Measurements from ENCODE around the gene SNX30. TPM values are rescaled to one million over a fixed set of nuclear protein-coding genes. Genes with fewer than 3 reads are reported as not detected.

Gene SNX30
- total RNA-seq, 3 donors from 2014 or later = 2.3 to 3.8 (median 3.2) TPM

- Mint-ChIP-seq H3K4me3 (no peak overlapping the region), H3K4me1 (ENCODE audit: low read depth) (no peaks in the 10 kb centered on the region), H3K36me3 (ENCODE audit: insufficient read depth) (peaks cover 6% of the 10 kb centered on the region), H3K9me3 (no peaks in the 10 kb centered on the region), H3K27me3 (ENCODE audit: low read depth) (no peaks in the 10 kb centered on the region)
- ATAC-seq = no peak
- DNase-seq = no peak
Observed at GRCh38 chr9:112810696-112811490, 60.3 kb downstream of the SNX30 start.

- H3K36me3 Mint-ChIP-seq (ENCODE audit: insufficient read depth) = peaks cover 4% of the 10 kb centered on the region
- DNase-seq (no peak), ATAC-seq (no peak)
- H3K9me3 Mint-ChIP-seq = no peaks in the 10 kb centered on the region
- no peaks in the 10 kb centered on the region for H3K27me3 Mint-ChIP-seq (ENCODE audit: low read depth)
- no peak overlapping the region for H3K4me3 Mint-ChIP-seq
- no peaks in the 10 kb centered on the region for H3K4me1 Mint-ChIP-seq (ENCODE audit: low read depth)
Observed at GRCh38 chr9:112811518-112811917, 61.0 kb downstream of the SNX30 start.

- Mint-ChIP-seq H3K27me3 (ENCODE audit: low read depth) (no peaks in the 10 kb centered on the region), H3K4me3 (no peak overlapping the region), H3K9me3 (no peaks in the 10 kb centered on the region), H3K4me1 (ENCODE audit: low read depth) (no peaks in the 10 kb centered on the region), H3K36me3 (ENCODE audit: insufficient read depth) (peaks cover 2% of the 10 kb centered on the region)
- DNase-seq (no peak), ATAC-seq (no peak)
Observed at GRCh38 chr9:112815868-112816267, 65.3 kb downstream of the SNX30 start.

- no peak for DNase-seq
- Mint-ChIP-seq H3K4me3 (no peak overlapping the region), H3K4me1 (ENCODE audit: low read depth) (no peaks in the 10 kb centered on the region), H3K9me3 (no peaks in the 10 kb centered on the region), H3K36me3 (ENCODE audit: insufficient read depth) (peaks cover 2% of the 10 kb centered on the region), H3K27me3 (ENCODE audit: low read depth) (no peaks in the 10 kb centered on the region)
- ATAC-seq = no peak
Observed at GRCh38 chr9:112817860-112818203, 67.3 kb downstream of the SNX30 start.

GRCh38 chr9:112819635-112820496 is 69.3 kb downstream of the SNX30 start:
- no peak for ATAC-seq
- no peak for DNase-seq
- H3K27me3 Mint-ChIP-seq (ENCODE audit: low read depth) = no peaks in the 10 kb centered on the region
- no peak overlapping the region for H3K4me3 Mint-ChIP-seq
- H3K4me1 Mint-ChIP-seq (ENCODE audit: low read depth) = no peaks in the 10 kb centered on the region
- peaks cover 4% of the 10 kb centered on the region for H3K36me3 Mint-ChIP-seq (ENCODE audit: insufficient read depth)
- H3K9me3 Mint-ChIP-seq = no peaks in the 10 kb centered on the region

- peaks cover 4% of the 10 kb centered on the region for H3K36me3 Mint-ChIP-seq (ENCODE audit: insufficient read depth)
- no peaks in the 10 kb centered on the region for H3K9me3 Mint-ChIP-seq
- H3K4me1 Mint-ChIP-seq (ENCODE audit: low read depth) = no peaks in the 10 kb centered on the region
- no peaks in the 10 kb centered on the region for H3K27me3 Mint-ChIP-seq (ENCODE audit: low read depth)
- ATAC-seq (no peak), DNase-seq (no peak)
- H3K4me3 Mint-ChIP-seq = no peak overlapping the region
Observed at GRCh38 chr9:112820881-112821280, 70.3 kb downstream of the SNX30 start.

- no peaks in the 10 kb centered on the region for H3K27me3 Mint-ChIP-seq (ENCODE audit: low read depth)
- H3K9me3 Mint-ChIP-seq = no peaks in the 10 kb centered on the region
- H3K4me1 Mint-ChIP-seq (ENCODE audit: low read depth) = no peaks in the 10 kb centered on the region
- H3K4me3 Mint-ChIP-seq = no peak overlapping the region
- H3K36me3 Mint-ChIP-seq (ENCODE audit: insufficient read depth) = peaks cover 15% of the 10 kb centered on the region
- DNase-seq (no peak), ATAC-seq (no peak)
Observed at GRCh38 chr9:112822618-112823017, 72.1 kb downstream of the SNX30 start.

GRCh38 chr9:112823257-112823656 is 72.7 kb downstream of the SNX30 start:
- Mint-ChIP-seq H3K36me3 (ENCODE audit: insufficient read depth) (peaks cover 15% of the 10 kb centered on the region), H3K4me1 (ENCODE audit: low read depth) (no peaks in the 10 kb centered on the region), H3K4me3 (no peak overlapping the region), H3K27me3 (ENCODE audit: low read depth) (no peaks in the 10 kb centered on the region), H3K9me3 (no peaks in the 10 kb centered on the region)
- no peak for ATAC-seq
- DNase-seq = no peak

GRCh38 chr9:112831281-112831851 is 80.8 kb downstream of the SNX30 start:
- H3K9me3 Mint-ChIP-seq = no peaks in the 10 kb centered on the region
- no peaks in the 10 kb centered on the region for H3K4me1 Mint-ChIP-seq (ENCODE audit: low read depth)
- peaks cover 26% of the 10 kb centered on the region for H3K36me3 Mint-ChIP-seq (ENCODE audit: insufficient read depth)
- ATAC-seq (no peak), DNase-seq (no peak)
- no peak overlapping the region for H3K4me3 Mint-ChIP-seq
- no peaks in the 10 kb centered on the region for H3K27me3 Mint-ChIP-seq (ENCODE audit: low read depth)

- no peaks in the 10 kb centered on the region for H3K4me1 Mint-ChIP-seq (ENCODE audit: low read depth)
- no peaks in the 10 kb centered on the region for H3K9me3 Mint-ChIP-seq
Observed at GRCh38 chr9:112831969-112832368, 81.4 kb downstream of the SNX30 start.

GRCh38 chr9:112833081-112833480 is 82.5 kb downstream of the SNX30 start:
- no peaks in the 10 kb centered on the region for H3K27me3 Mint-ChIP-seq (ENCODE audit: low read depth)
- peaks cover 22% of the 10 kb centered on the region for H3K36me3 Mint-ChIP-seq (ENCODE audit: insufficient read depth)
- no peaks in the 10 kb centered on the region for H3K9me3 Mint-ChIP-seq
- H3K4me3 Mint-ChIP-seq = no peak overlapping the region
- no peak for DNase-seq
- no peak for ATAC-seq
- no peaks in the 10 kb centered on the region for H3K4me1 Mint-ChIP-seq (ENCODE audit: low read depth)

More at GRCh38 chr9:112831969-112832368, 81.4 kb downstream of the SNX30 start:
- Mint-ChIP-seq H3K27me3 (ENCODE audit: low read depth) (no peaks in the 10 kb centered on the region), H3K36me3 (ENCODE audit: insufficient read depth) (peaks cover 24% of the 10 kb centered on the region), H3K4me3 (no peak overlapping the region)
- DNase-seq = no peak
- ATAC-seq = no peak

- no peak overlapping the region for H3K4me3 Mint-ChIP-seq
- H3K27me3 Mint-ChIP-seq (ENCODE audit: low read depth) = no peaks in the 10 kb centered on the region
- DNase-seq (no peak), ATAC-seq (no peak)
- no peaks in the 10 kb centered on the region for H3K9me3 Mint-ChIP-seq
- H3K4me1 Mint-ChIP-seq (ENCODE audit: low read depth) = no peaks in the 10 kb centered on the region
- peaks cover 35% of the 10 kb centered on the region for H3K36me3 Mint-ChIP-seq (ENCODE audit: insufficient read depth)
Observed at GRCh38 chr9:112836394-112836793, 85.8 kb downstream of the SNX30 start.

GRCh38 chr9:112838342-112838741 is 87.8 kb downstream of the SNX30 start:
- no peak for DNase-seq
- no peaks in the 10 kb centered on the region for H3K4me1 Mint-ChIP-seq (ENCODE audit: low read depth)
- no peak overlapping the region for H3K4me3 Mint-ChIP-seq
- no peak for ATAC-seq
- no peaks in the 10 kb centered on the region for H3K9me3 Mint-ChIP-seq
- H3K27me3 Mint-ChIP-seq (ENCODE audit: low read depth) = no peaks in the 10 kb centered on the region
- peaks cover 33% of the 10 kb centered on the region for H3K36me3 Mint-ChIP-seq (ENCODE audit: insufficient read depth)

GRCh38 chr9:112839331-112839730 is 88.8 kb downstream of the SNX30 start:
- Mint-ChIP-seq H3K4me1 (ENCODE audit: low read depth) (no peaks in the 10 kb centered on the region), H3K4me3 (no peak overlapping the region), H3K9me3 (no peaks in the 10 kb centered on the region), H3K36me3 (ENCODE audit: insufficient read depth) (peaks cover 27% of the 10 kb centered on the region), H3K27me3 (ENCODE audit: low read depth) (no peaks in the 10 kb centered on the region)
- no peak for ATAC-seq
- no peak for DNase-seq
